Mucosa of descending colon (tissue), 3 donors: ENCODE data around the gene KIAA1755. TPM values are rescaled to one million over a fixed set of nuclear protein-coding genes. Genes with fewer than 3 reads are reported as not detected.

Experiments
- ATAC-seq: fragments of 200-7000 bp; cut with Tn5 transposase; one replicate; pipeline ENCODE4 v1.9.1; 2020; ENCODE audit warnings: mild to moderate bottlenecking, moderate library complexity
- DNase-seq, 3 donors: peaks; one replicate each; pipeline ENCODE4 v3.0.0-alpha.2; 2020
- H3K36me3 ChIP-seq: fragments of 200-600 bp; one replicate; pipeline ENCODE4 v1.8.0; 2021; ENCODE audit warnings: low read depth, mild to moderate bottlenecking
- H3K4me1 ChIP-seq: fragments of 200-600 bp; one replicate; pipeline ENCODE4 v1.8.0; 2021; ENCODE audit warnings: low read depth, mild to moderate bottlenecking
- H3K4me3 ChIP-seq: fragments of 200-600 bp; one replicate; pipeline ENCODE4 v1.8.0; 2021; ENCODE audit warnings: mild to moderate bottlenecking
- H3K9me3 ChIP-seq: fragments of 200-600 bp; one replicate; pipeline ENCODE4 v1.8.0; 2021; ENCODE audit warnings: mild to moderate bottlenecking
- CTCF ChIP-seq: fragments of 200-600 bp; IDR thresholded peaks from one replicate; pipeline ENCODE4 v1.8.0; 2022; ENCODE audit warnings: antibody characterized with exemption, mild to moderate bottlenecking
- intact Hi-C, 2 donors: fragments of 100-400 bp; cut with DNase I in 1 of 2; cut with micrococcal nuclease in 1 of 2; formaldehyde crosslinking; loops; one replicate each; pipeline versions ENCODE4 v1.11.0 to v1.11.1; 2022; cut with DNase I, micrococcal nuclease
- total RNA-seq, 3 donors: library from RNA; stranded (reverse); fragmentation: NEBNext Ultra II Directional in 2 of 3; extraction: Animal tissue kit (Norgen Biotek cat#: 25700) in 2 of 3; gene quantifications; one replicate each; pipeline versions ENCODE4 v1.2.1 to v1.2.4, GENCODE V29; 2021 to 2023
- donor health status: DM: no; HTN: no; CAD: no; lungs with moderate emphysema.
- donor health status: DM: no; HTN: no; CAD: no.
- donor health status: DM: no; HTN: yes; CAD: no.

Gene KIAA1755
- total RNA-seq, 3 donors from 2014 or later, result 1.2 to 22.4 (median 3.4) TPM

GRCh38 chr20:38247166-38247509 lies 13.4 kb downstream of the KIAA1755 start:
- Histone ChIP-seq H3K9me3 (peaks cover 17% of the 10 kb centered on the region), H3K36me3 (no peaks in the 10 kb centered on the region), H3K4me1 (no peaks in the 10 kb centered on the region), H3K4me3 (no peak overlapping the region)
- ATAC-seq, result no peak
- no peak for DNase-seq
- intact Hi-C loops, result no loop called here
- no peak for TF ChIP-seq CTCF

- peaks cover 22% of the 10 kb centered on the region for H3K9me3 ChIP-seq
- intact Hi-C loops, result no loop called here
- no peak for TF ChIP-seq CTCF
- ATAC-seq, result no peak
- DNase-seq, result no peak
- H3K4me3 ChIP-seq, result no peak overlapping the region
- H3K36me3 ChIP-seq, result no peaks in the 10 kb centered on the region
- H3K4me1 ChIP-seq, result no peaks in the 10 kb centered on the region
Measured at GRCh38 chr20:38246357-38247165, 14.0 kb downstream of the KIAA1755 start.

- Histone ChIP-seq H3K4me3 (no peak overlapping the region), H3K4me1 (no peaks in the 10 kb centered on the region), H3K36me3 (no peaks in the 10 kb centered on the region), H3K9me3 (peaks cover 27% of the 10 kb centered on the region)
- no peak for DNase-seq
- no peak for TF ChIP-seq CTCF
- ATAC-seq, result no peak
- intact Hi-C loops, result no loop called here
Measured at GRCh38 chr20:38245753-38246152, 14.8 kb downstream of the KIAA1755 start.

GRCh38 chr20:38243709-38244020 lies 16.9 kb downstream of the KIAA1755 start:
- Histone ChIP-seq H3K4me1 (no peaks in the 10 kb centered on the region), H3K4me3 (no peak overlapping the region), H3K9me3 (peaks cover 27% of the 10 kb centered on the region), H3K36me3 (no peaks in the 10 kb centered on the region)
- TF ChIP-seq CTCF, result no peak
- intact Hi-C loops, result no loop called here
- ATAC-seq (no peak), DNase-seq (no peak)

- no peaks in the 10 kb centered on the region for H3K4me1 ChIP-seq
- ATAC-seq (peak; percentile 42), DNase-seq (no peak)
- intact Hi-C loops, result no loop called here
- H3K36me3 ChIP-seq, result no peaks in the 10 kb centered on the region
- H3K9me3 ChIP-seq, result peaks cover 27% of the 10 kb centered on the region
- peak; percentile 8 for TF ChIP-seq CTCF
- no peak overlapping the region for H3K4me3 ChIP-seq
Measured at GRCh38 chr20:38242848-38243708, 17.5 kb downstream of the KIAA1755 start.
